HEK293T (cell line): Measurements from ENCODE around the gene PHLPP1.

Experiments used
- ARNT ChIP-seq: fragments of 450-650 bp; IDR thresholded peaks from 2 replicates; pipeline ENCODE4 v1.6.1; 2017; ENCODE audit warnings: mild to moderate bottlenecking
- BHLHE40 ChIP-seq: fragments of 450-650 bp; IDR thresholded peaks from 2 replicates; pipeline ENCODE4 v1.6.1; 2016; ENCODE audit warnings: mild to moderate bottlenecking, moderate library complexity, borderline replicate concordance
- ELF4 ChIP-seq: fragments of 450-650 bp; IDR thresholded peaks from 2 replicates; pipeline ENCODE4 v1.6.1; 2017; ENCODE audit warnings: antibody characterized with exemption
- FOXK2 ChIP-seq: fragments of 450-650 bp; IDR thresholded peaks from 2 replicates; pipeline ENCODE4 v1.6.1; 2016; ENCODE audit warnings: mild to moderate bottlenecking
- NFRKB ChIP-seq: fragments of 450-650 bp; IDR thresholded peaks from 2 replicates; pipeline ENCODE4 v1.6.1; 2016; ENCODE audit warnings: mild to moderate bottlenecking, moderate library complexity
- SP1 ChIP-seq: fragments of 450-650 bp; IDR thresholded peaks from 2 replicates; pipeline ENCODE4 v1.6.1; 2017

- TF ChIP-seq SP1 (no peak), FOXK2 (no peak), ARNT (no peak), BHLHE40 (no peak), ELF4 (no peak), NFRKB (no peak)
These were observed 260.4 kb downstream of the PHLPP1 start for GRCh38 chr18:62975785-62976184.
